CD4-positive, alpha-beta T cell (primary cell): Measurements from ENCODE around the gene L1TD1. TPM values are rescaled to one million over a fixed set of nuclear protein-coding genes. Genes with fewer than 3 reads are reported as not detected.

ENCODE experiments used
- ATAC-seq: fragments of 200-7000 bp; cut with Tn5 transposase; one replicate; pipeline ENCODE4 v1.10.0; 2022; ENCODE audit warnings: mild to moderate bottlenecking; ENCODE audit not compliant: poor library complexity
- CTCF ChIA-PET: fragments of 350-600 bp; sonication (Branson Sonifier 250); formaldehyde crosslinking; loops from one replicate; lab custom pipeline; 2021; ENCODE audit warnings: antibody characterized with exemption, inconsistent platforms; lab: Charles Lee
- POLR2A ChIA-PET: fragments of 350-600 bp; sonication (Branson Sonifier 250); formaldehyde crosslinking; loops from one replicate; lab custom pipeline; 2021; ENCODE audit warnings: antibody characterized with exemption, inconsistent platforms; lab: Charles Lee
- DNase-seq, 14 experiments: peaks; one replicate each; pipeline ENCODE4 v3.0.0-alpha.2; 2013 to 2020; ENCODE audit warnings: mixed read lengths in 2 of 14
- H3K27ac ChIP-seq, 2 donors: one replicate each; pipeline versions ENCODE4 v1.5.1 to v1.7.0; 2013; ENCODE audit warnings: low read length in 2 of 2, low read depth in 1 of 2, mild to moderate bottlenecking in 1 of 2
- H3K27me3 ChIP-seq, 2 experiments: 1 replicate in 1 of 2; 2 replicates in 1 of 2; pipeline versions ENCODE4 v1.6.1 to v1.7.0; 2013; ENCODE audit warnings: low read length in 2 of 2, control low read depth in 1 of 2, mild to moderate bottlenecking in 1 of 2, moderate library complexity in 1 of 2; ENCODE audit not compliant: insufficient read depth in 2 of 2, control insufficient read depth in 1 of 2
- H3K36me3 ChIP-seq: one replicate; pipeline ENCODE4 v1.6.1; 2013; ENCODE audit warnings: low read length, control low read depth; ENCODE audit not compliant: insufficient read depth
- H3K4me1 ChIP-seq: one replicate; pipeline ENCODE4 v1.6.1; 2013; ENCODE audit warnings: low read length, control low read depth; ENCODE audit not compliant: insufficient read depth
- H3K4me3 ChIP-seq: one replicate; pipeline ENCODE4 v1.5.1; 2013; ENCODE audit warnings: mild to moderate bottlenecking, low read length, moderate library complexity
- H3K9me3 ChIP-seq, 2 experiments: 1 replicate in 1 of 2; 2 replicates in 1 of 2; pipeline versions ENCODE4 v1.6.1 to v1.7.0; 2013; ENCODE audit warnings: low read length in 2 of 2, mild to moderate bottlenecking in 2 of 2, control low read depth in 1 of 2, moderate library complexity in 1 of 2; ENCODE audit not compliant: control insufficient read depth in 1 of 2, insufficient read depth in 1 of 2
- H3K27ac Mint-ChIP-seq: one replicate; pipeline ENCODE4 v1.8.0; 2020; ENCODE audit warnings: mixed read lengths
- H3K27me3 Mint-ChIP-seq: one replicate; pipeline ENCODE4 v1.8.0; 2021; ENCODE audit warnings: mixed read lengths
- H3K36me3 Mint-ChIP-seq: one replicate; pipeline ENCODE4 v1.8.0; 2021; ENCODE audit warnings: low read depth, mixed read lengths
- H3K4me1 Mint-ChIP-seq: one replicate; pipeline ENCODE4 v1.8.0; 2021; ENCODE audit warnings: low read depth, mixed read lengths
- H3K4me3 Mint-ChIP-seq: one replicate; pipeline ENCODE4 v1.8.0; 2020; ENCODE audit warnings: mild to moderate bottlenecking, mixed read lengths
- H3K9me3 Mint-ChIP-seq: one replicate; pipeline ENCODE4 v1.8.0; 2020; ENCODE audit warnings: mixed read lengths
- intact Hi-C, 2 experiments: fragments of 100-400 bp; cut with DNase I in 1 of 2; cut with micrococcal nuclease in 1 of 2; formaldehyde crosslinking; loops; one replicate each; pipeline versions ENCODE4 v1.15.1 to v1.9.0; 2023 to 2025; cut with DNase I, micrococcal nuclease
- total RNA-seq, 174 experiments: library from RNA in 2 of 174; stranded (reverse) in 2 of 174; gene quantifications; one replicate each; pipeline ENCODE4 v1.2.3 and lab custom pipeline; 2021 to 2026
- TF ChIP-seq, protein P1 (sequence below): fragments of 200-600 bp; IDR thresholded peaks from one replicate; pipeline ENCODE4 v1.8.0; 2022; ENCODE audit warnings: antibody characterized with exemption, mild to moderate bottlenecking

The L1TD1 gene
- total RNA-seq, 2 experiments from 2014 or later: 0.06 TPM; not detected in 1

GRCh38 chr1:62208087-62208486, 13.4 kb downstream of the L1TD1 start:
- Histone ChIP-seq H3K4me3 (no peak overlapping the region), H3K27me3 (peaks cover 0 to 2% of the 10 kb centered on the region in 2 experiments), H3K36me3 (no peaks in the 10 kb centered on the region), H3K27ac (no peak overlapping the region), H3K9me3 (peaks cover 7 to 14% of the 10 kb centered on the region in 2 experiments), H3K4me1 (no peaks in the 10 kb centered on the region)
- H3K9me3 Mint-ChIP-seq: peaks cover 13% of the 10 kb centered on the region
- ATAC-seq: no peak
- intact Hi-C loops: no loop called here
- ChIA-PET POLR2A (no interaction called here), CTCF (no interaction called here)
- H3K27me3 Mint-ChIP-seq: no peaks in the 10 kb centered on the region
- no peaks in the 10 kb centered on the region for H3K4me1 Mint-ChIP-seq
- DNase-seq: no peak
- no peaks in the 10 kb centered on the region for H3K36me3 Mint-ChIP-seq
- no peak overlapping the region for H3K4me3 Mint-ChIP-seq
- H3K27ac Mint-ChIP-seq: no peak overlapping the region
- TF ChIP-seq, protein P1, sequence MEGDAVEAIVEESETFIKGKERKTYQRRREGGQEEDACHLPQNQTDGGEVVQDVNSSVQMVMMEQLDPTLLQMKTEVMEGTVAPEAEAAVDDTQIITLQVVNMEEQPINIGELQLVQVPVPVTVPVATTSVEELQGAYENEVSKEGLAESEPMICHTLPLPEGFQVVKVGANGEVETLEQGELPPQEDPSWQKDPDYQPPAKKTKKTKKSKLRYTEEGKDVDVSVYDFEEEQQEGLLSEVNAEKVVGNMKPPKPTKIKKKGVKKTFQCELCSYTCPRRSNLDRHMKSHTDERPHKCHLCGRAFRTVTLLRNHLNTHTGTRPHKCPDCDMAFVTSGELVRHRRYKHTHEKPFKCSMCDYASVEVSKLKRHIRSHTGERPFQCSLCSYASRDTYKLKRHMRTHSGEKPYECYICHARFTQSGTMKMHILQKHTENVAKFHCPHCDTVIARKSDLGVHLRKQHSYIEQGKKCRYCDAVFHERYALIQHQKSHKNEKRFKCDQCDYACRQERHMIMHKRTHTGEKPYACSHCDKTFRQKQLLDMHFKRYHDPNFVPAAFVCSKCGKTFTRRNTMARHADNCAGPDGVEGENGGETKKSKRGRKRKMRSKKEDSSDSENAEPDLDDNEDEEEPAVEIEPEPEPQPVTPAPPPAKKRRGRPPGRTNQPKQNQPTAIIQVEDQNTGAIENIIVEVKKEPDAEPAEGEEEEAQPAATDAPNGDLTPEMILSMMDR: no peak

DNA sequence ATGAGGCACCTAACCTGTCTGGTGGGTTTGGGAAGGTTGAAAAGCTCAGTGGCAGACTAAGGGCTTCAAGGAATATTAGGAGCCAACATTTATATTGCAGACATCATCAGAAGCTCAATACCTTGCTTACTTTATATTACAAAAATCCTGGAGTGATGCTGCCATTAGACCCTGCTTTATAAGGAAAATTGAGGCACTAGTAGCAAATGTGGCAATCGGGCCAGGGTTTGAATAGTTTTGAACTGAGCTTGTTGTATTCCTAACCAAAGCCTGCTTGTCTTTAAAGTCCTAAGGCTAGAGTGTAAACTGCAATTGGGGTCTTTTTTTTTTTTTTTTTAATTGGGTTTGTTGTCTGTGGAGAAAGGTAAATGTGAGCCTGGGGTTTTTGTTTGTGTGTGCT, 14.3 kb downstream of the L1TD1 start:
- TF ChIP-seq, protein P1: no peak
- DNase-seq: no peak
- ATAC-seq: no peak
- no peak overlapping the region for H3K27ac ChIP-seq
- ChIA-PET POLR2A (no interaction called here), CTCF (no interaction called here)
- Mint-ChIP-seq H3K27ac (no peak overlapping the region), H3K4me1 (no peaks in the 10 kb centered on the region), H3K27me3 (no peaks in the 10 kb centered on the region), H3K9me3 (peaks cover 14% of the 10 kb centered on the region), H3K36me3 (no peaks in the 10 kb centered on the region), H3K4me3 (no peak overlapping the region)
- no peaks in the 10 kb centered on the region for H3K4me1 ChIP-seq
- H3K9me3 ChIP-seq: peaks cover 7 to 14% of the 10 kb centered on the region in 2 experiments
- H3K27me3 ChIP-seq: peaks cover 0 to 2% of the 10 kb centered on the region in 2 experiments
- no peaks in the 10 kb centered on the region for H3K36me3 ChIP-seq
- no peak overlapping the region for H3K4me3 ChIP-seq
- intact Hi-C loops: no loop called here

DNA sequence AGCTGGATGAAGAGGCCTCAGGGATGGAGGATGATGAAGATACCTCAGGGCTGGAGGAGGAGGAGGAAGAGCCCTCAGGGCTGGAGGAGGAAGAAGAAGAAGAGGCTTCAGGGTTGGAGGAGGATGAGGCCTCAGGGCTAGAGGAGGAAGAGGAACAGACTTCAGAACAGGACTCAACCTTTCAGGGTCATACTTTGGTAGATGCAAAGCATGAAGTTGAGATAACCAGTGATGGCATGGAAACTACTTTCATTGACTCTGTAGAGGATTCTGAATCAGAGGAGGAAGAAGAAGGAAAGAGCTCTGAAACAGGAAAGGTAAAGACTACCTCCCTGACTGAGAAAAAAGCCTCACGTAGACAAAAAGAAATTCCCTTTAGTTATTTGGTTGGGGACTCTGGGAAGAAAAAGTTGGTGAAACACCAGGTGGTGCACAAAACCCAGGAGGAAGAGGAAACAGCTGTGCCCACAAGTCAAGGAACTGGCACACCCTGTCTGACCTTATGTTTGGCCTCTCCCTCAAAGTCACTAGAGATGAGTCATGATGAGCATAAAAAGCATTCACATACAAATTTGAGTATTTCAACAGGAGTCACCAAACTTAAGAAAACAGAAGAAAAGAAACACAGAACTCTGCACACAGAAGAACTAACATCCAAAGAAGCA, 15.4 kb downstream of the L1TD1 start:
- Histone ChIP-seq H3K4me1 (no peaks in the 10 kb centered on the region), H3K9me3 (peaks cover 7 to 14% of the 10 kb centered on the region in 2 experiments), H3K36me3 (no peaks in the 10 kb centered on the region), H3K27ac (no peak overlapping the region), H3K27me3 (peaks cover 0 to 2% of the 10 kb centered on the region in 2 experiments), H3K4me3 (no peak overlapping the region)
- TF ChIP-seq, protein P1: no peak
- H3K36me3 Mint-ChIP-seq: no peaks in the 10 kb centered on the region
- H3K4me1 Mint-ChIP-seq: no peaks in the 10 kb centered on the region
- H3K27ac Mint-ChIP-seq: no peak overlapping the region
- H3K27me3 Mint-ChIP-seq: no peaks in the 10 kb centered on the region
- CTCF ChIA-PET: no interaction called here
- H3K9me3 Mint-ChIP-seq: peaks cover 16% of the 10 kb centered on the region
- H3K4me3 Mint-ChIP-seq: no peak overlapping the region
- intact Hi-C loops: no loop called here
- no peak for ATAC-seq
- DNase-seq: peak in 2 of 14 experiments; percentile 4 to 35
- POLR2A ChIA-PET: no interaction called here
